Kidney epithelial cell (primary cell): Measurements from ENCODE around the gene SRPK2. TPM values are rescaled to one million over a fixed set of nuclear protein-coding genes. Genes with fewer than 3 reads are reported as not detected.
"Not testable (repeated sequence)": the region's sequence is repeated elsewhere in the genome, so short reads cannot be mapped to it uniquely, and the experiment has no call there.

Experiments used
- DNase-seq: peaks from one replicate; pipeline ENCODE4 v3.0.0-alpha.2; 2010; ENCODE audit warnings: low read depth
- H3K27me3 ChIP-seq: 2 replicates; pipeline ENCODE4 v1.6.0; 2011; ENCODE audit warnings: low read length; ENCODE audit not compliant: control insufficient read depth, insufficient read depth
- H3K36me3 ChIP-seq: 2 replicates; pipeline ENCODE4 v1.5.1; 2011; ENCODE audit warnings: low read length; ENCODE audit not compliant: control insufficient read depth, insufficient read depth
- H3K4me3 ChIP-seq: 2 replicates; pipeline ENCODE4 v1.5.1; 2011; ENCODE audit warnings: low read depth, mild to moderate bottlenecking, control low read depth, low read length
- CTCF ChIP-seq: IDR thresholded peaks from 2 replicates; pipeline ENCODE4 v1.5.1; 2011; ENCODE audit warnings: mild to moderate bottlenecking, moderate library complexity, low read length, control low read depth, inconsistent platforms; ENCODE audit not compliant: insufficient read depth, poor library complexity, severe bottlenecking
- total RNA-seq: library from RNA; depleted of rRNA; stranded (reverse); fragments of >200 nt; gene quantifications from 2 replicates; pipeline ENCODE4 v1.2.3, GENCODE V29; 2015

Gene SRPK2
- total RNA-seq, 1 donor from 2014 or later: 33.9 TPM

GRCh38 chr7:105198223-105198622, 190.5 kb downstream of the SRPK2 start:
- peak; percentile 31 for DNase-seq
- Histone ChIP-seq H3K36me3 (no peaks in the 10 kb centered on the region), H3K27me3 (no peaks in the 10 kb centered on the region), H3K4me3 (no peak overlapping the region)
- TF ChIP-seq CTCF: no peak

- DNase-seq: no peak
- H3K27me3 ChIP-seq: no peaks in the 10 kb centered on the region
- no peak for TF ChIP-seq CTCF
- H3K4me3 ChIP-seq: no peak overlapping the region
- no peaks in the 10 kb centered on the region for H3K36me3 ChIP-seq
These were observed 192.2 kb downstream of the SRPK2 start for GRCh38 chr7:105196473-105196872.

- no peaks in the 10 kb centered on the region for H3K27me3 ChIP-seq
- H3K36me3 ChIP-seq: no peaks in the 10 kb centered on the region
- no peak overlapping the region for H3K4me3 ChIP-seq
- no peak for TF ChIP-seq CTCF
- DNase-seq: no peak
These were observed 192.8 kb downstream of the SRPK2 start for GRCh38 chr7:105195891-105196290.

GRCh38 chr7:105194959-105195358, 193.8 kb downstream of the SRPK2 start:
- H3K4me3 ChIP-seq, H3K27me3 ChIP-seq, H3K36me3 ChIP-seq, DNase-seq: not testable (repeated sequence)

GRCh38 chr7:105191331-105191730, 197.4 kb downstream of the SRPK2 start:
- Histone ChIP-seq H3K36me3 (no peaks in the 10 kb centered on the region), H3K4me3 (no peak overlapping the region), H3K27me3 (no peaks in the 10 kb centered on the region)
- no peak for DNase-seq
- TF ChIP-seq CTCF: no peak

GRCh38 chr7:105189859-105190492, 198.7 kb downstream of the SRPK2 start:
- H3K36me3 ChIP-seq: no peaks in the 10 kb centered on the region
- no peaks in the 10 kb centered on the region for H3K27me3 ChIP-seq
- no peak overlapping the region for H3K4me3 ChIP-seq
- no peak for TF ChIP-seq CTCF
- no peak for DNase-seq
